ENCODE results near the gene IFT27.

The IFT27 gene

DNA sequence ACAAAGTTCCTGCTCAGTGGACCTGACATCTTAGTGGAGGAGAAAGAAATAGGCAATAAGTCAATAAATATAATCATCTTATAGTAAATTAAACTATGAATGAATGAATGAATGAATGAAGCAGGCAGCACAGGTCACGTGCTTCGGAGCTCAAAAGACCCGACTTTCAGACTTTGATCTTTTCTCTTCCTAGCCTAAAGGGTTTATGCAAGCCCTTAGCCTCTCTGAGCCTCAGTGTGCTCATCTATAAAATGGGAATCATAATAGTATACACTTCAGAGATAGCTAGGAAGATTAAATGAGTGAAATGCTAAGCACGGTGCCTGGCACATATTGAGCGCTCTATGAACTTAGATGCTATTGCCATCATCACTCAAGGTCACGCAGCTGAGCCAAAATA lies 33.4 kb upstream of the IFT27 start:
- Histone ChIP-seq H3K4me2 (ENCODE audit: insufficient read depth, low read length, poor library complexity, severe bottlenecking) (no peak overlapping the region), H3K4me1 (ENCODE audit: control insufficient read depth in 2 of 2, insufficient read depth in 1 of 2, low read depth in 1 of 2, low read length in 2 of 2) (peaks cover 6 to 24% of the 10 kb centered on the region in 2 donors), H3K36me3 (replicated peaks in 1 of 2; ENCODE audit: control insufficient read depth in 2 of 2, insufficient read depth in 2 of 2, low read length in 2 of 2) (peaks cover 0 to 29% of the 10 kb centered on the region in 2 donors), H3K4me3 (ENCODE audit: low read length in 2 of 2) (no peak overlapping the region), H3K79me1 (ENCODE audit: low read depth, low read length) (no peaks in the 10 kb centered on the region), H3K9ac (ENCODE audit: low read depth, low read length, poor library complexity) (no peak overlapping the region), H3K23ac (ENCODE audit: low read depth, low read length, poor library complexity) (no peak overlapping the region), H3K9me3 (replicated peaks in 1 of 2; ENCODE audit: control insufficient read depth in 2 of 2, insufficient read depth in 1 of 2, low read depth in 1 of 2, low read length in 2 of 2) (no peaks in the 10 kb centered on the region), H3K14ac (ENCODE audit: low read length) (no peak overlapping the region), H3K18ac (ENCODE audit: low read length) (no peak overlapping the region), H2BK5ac (ENCODE audit: low read length) (no peak overlapping the region), H2BK120ac (ENCODE audit: low read depth, low read length) (no peak overlapping the region), H2AFZ (ENCODE audit: low read length) (no peak overlapping the region), H2BK12ac (ENCODE audit: low read length) (no peak overlapping the region), H2AK5ac (ENCODE audit: low read depth, low read length) (no peak overlapping the region), H3K27me3 (ENCODE audit: control insufficient read depth in 3 of 3, insufficient read depth in 3 of 3, low read depth in 1 of 3, low read length in 3 of 3) (peaks cover 0 to 4% (median 0%) of the 10 kb centered on the region in 3 experiments), H2BK15ac (ENCODE audit: low read length) (no peak overlapping the region), H3K27ac (replicated peaks; ENCODE audit: low read length) (no peak overlapping the region), H4K8ac (ENCODE audit: low read depth, low read length) (no peak overlapping the region), H3K4ac (ENCODE audit: low read length) (no peak overlapping the region), H4K91ac (ENCODE audit: low read depth, low read length, poor library complexity) (no peak overlapping the region)
- no peak for DNase-seq (ENCODE audit: low spot score)
- no CpG with 5 or more reads among the region's 6 CpGs for WGBS, 2 donors (ENCODE audit: extremely low coverage in 2 of 2, insufficient read length in 2 of 2, insufficient replicate concordance in 1 of 2)

DNA sequence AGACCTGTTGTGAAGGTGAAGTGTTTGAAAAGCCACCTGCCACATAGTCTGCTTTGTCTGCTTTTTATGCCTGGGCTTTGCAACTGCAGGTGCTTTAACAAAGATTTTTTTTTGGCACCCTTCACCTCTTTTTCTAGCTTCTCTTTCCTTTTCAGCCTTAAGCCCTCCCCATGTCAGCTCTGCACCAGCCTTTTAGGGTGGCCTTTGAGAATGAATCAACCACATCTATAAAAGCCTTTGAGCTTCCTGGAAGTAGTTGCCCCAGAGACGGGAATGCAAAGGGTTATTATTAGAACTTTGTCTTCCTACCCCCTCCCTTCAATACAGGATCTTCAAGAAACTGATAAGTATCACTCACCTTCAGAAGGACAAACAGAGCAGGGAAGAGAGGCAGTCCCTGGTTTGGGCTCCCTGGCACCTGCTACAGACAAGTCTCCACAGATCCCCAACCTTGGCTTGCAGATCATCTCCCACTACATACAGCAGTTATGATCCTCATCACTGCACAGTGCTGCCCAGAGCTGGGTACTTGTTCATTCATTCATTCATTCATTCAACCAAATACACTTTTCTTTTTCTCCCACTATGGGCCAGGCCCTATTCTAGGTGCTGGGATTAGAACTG lies 32.9 kb upstream of the IFT27 start:
- no peak overlapping the region for H2BK12ac ChIP-seq (ENCODE audit: low read length)
- no peak overlapping the region for H3K9ac ChIP-seq (ENCODE audit: low read depth, low read length, poor library complexity)
- no peak overlapping the region for H3K27ac ChIP-seq (replicated peaks; ENCODE audit: low read length)
- no peaks in the 10 kb centered on the region for H3K79me1 ChIP-seq (ENCODE audit: low read depth, low read length)
- DNase-seq (ENCODE audit: low spot score): no peak
- H2AFZ ChIP-seq (ENCODE audit: low read length): no peak overlapping the region
- H3K4me3 ChIP-seq (ENCODE audit: low read length in 2 of 2): no peak overlapping the region
- no CpG with 5 or more reads among the region's 1 CpG for WGBS, 2 donors (ENCODE audit: extremely low coverage in 2 of 2, insufficient read length in 2 of 2, insufficient replicate concordance in 1 of 2)
- H3K27me3 ChIP-seq (ENCODE audit: control insufficient read depth in 3 of 3, insufficient read depth in 3 of 3, low read depth in 1 of 3, low read length in 3 of 3): no peaks in the 10 kb centered on the region
- H4K8ac ChIP-seq (ENCODE audit: low read depth, low read length): no peak overlapping the region
- H2BK15ac ChIP-seq (ENCODE audit: low read length): no peak overlapping the region
- no peak overlapping the region for H3K4ac ChIP-seq (ENCODE audit: low read length)
- H3K4me2 ChIP-seq (ENCODE audit: insufficient read depth, low read length, poor library complexity, severe bottlenecking): no peak overlapping the region
- no peak overlapping the region for H4K91ac ChIP-seq (ENCODE audit: low read depth, low read length, poor library complexity)
- no peak overlapping the region for H2BK120ac ChIP-seq (ENCODE audit: low read depth, low read length)
- H3K36me3 ChIP-seq (replicated peaks in 1 of 2; ENCODE audit: control insufficient read depth in 2 of 2, insufficient read depth in 2 of 2, low read length in 2 of 2): peaks cover 0 to 24% of the 10 kb centered on the region in 2 donors
- H2BK5ac ChIP-seq (ENCODE audit: low read length): no peak overlapping the region
- H3K4me1 ChIP-seq (ENCODE audit: control insufficient read depth in 2 of 2, insufficient read depth in 1 of 2, low read depth in 1 of 2, low read length in 2 of 2): peaks cover 6 to 24% of the 10 kb centered on the region in 2 donors
- no peak overlapping the region for H3K14ac ChIP-seq (ENCODE audit: low read length)
- H2AK5ac ChIP-seq (ENCODE audit: low read depth, low read length): no peak overlapping the region
- peak overlapping the region; percentile 11 for H3K18ac ChIP-seq (ENCODE audit: low read length)
- no peaks in the 10 kb centered on the region for H3K9me3 ChIP-seq (replicated peaks in 1 of 2; ENCODE audit: control insufficient read depth in 2 of 2, insufficient read depth in 1 of 2, low read depth in 1 of 2, low read length in 2 of 2)
- no peak overlapping the region for H3K23ac ChIP-seq (ENCODE audit: low read depth, low read length, poor library complexity)

DNA sequence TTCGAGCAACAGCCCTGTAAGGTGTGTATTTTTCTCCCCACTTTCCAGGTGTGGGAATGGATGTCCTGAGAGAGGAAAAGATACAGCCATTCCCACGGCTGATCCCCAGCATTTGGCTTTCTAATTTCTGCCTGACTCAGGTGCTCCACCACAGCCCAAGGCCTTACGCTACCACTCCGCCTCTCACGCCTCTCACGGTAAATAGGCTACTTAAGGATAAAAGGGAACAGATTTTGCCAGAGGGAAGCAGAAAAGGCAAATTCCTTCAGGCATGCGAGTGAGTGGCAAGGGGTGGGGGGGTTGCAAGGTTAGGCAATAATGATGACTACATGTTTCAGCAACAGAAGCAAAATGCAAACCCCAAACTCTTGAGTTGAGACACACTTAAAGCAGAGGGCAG lies 31.7 kb upstream of the IFT27 start:
- H3K14ac ChIP-seq (ENCODE audit: low read length): no peak overlapping the region
- H3K36me3 ChIP-seq (replicated peaks in 1 of 2; ENCODE audit: control insufficient read depth in 2 of 2, insufficient read depth in 2 of 2, low read length in 2 of 2): peaks cover 0 to 12% of the 10 kb centered on the region in 2 donors
- H3K4me3 ChIP-seq (ENCODE audit: low read length in 2 of 2): no peak overlapping the region
- no peak overlapping the region for H2BK12ac ChIP-seq (ENCODE audit: low read length)
- DNase-seq (ENCODE audit: low spot score): no peak
- H2AFZ ChIP-seq (ENCODE audit: low read length): no peak overlapping the region
- no peak overlapping the region for H3K18ac ChIP-seq (ENCODE audit: low read length)
- H2AK5ac ChIP-seq (ENCODE audit: low read depth, low read length): peak overlapping the region; percentile 11
- no peak overlapping the region for H3K27ac ChIP-seq (replicated peaks; ENCODE audit: low read length)
- no peak overlapping the region for H3K9ac ChIP-seq (ENCODE audit: low read depth, low read length, poor library complexity)
- no peak overlapping the region for H3K4ac ChIP-seq (ENCODE audit: low read length)
- H3K4me1 ChIP-seq (ENCODE audit: control insufficient read depth in 2 of 2, insufficient read depth in 1 of 2, low read depth in 1 of 2, low read length in 2 of 2): peaks cover 6 to 24% of the 10 kb centered on the region in 2 donors
- H3K79me1 ChIP-seq (ENCODE audit: low read depth, low read length): no peaks in the 10 kb centered on the region
- H3K9me3 ChIP-seq (replicated peaks in 1 of 2; ENCODE audit: control insufficient read depth in 2 of 2, insufficient read depth in 1 of 2, low read depth in 1 of 2, low read length in 2 of 2): no peaks in the 10 kb centered on the region
- no CpG with 5 or more reads among the region's 7 CpGs for WGBS, 2 donors (ENCODE audit: extremely low coverage in 2 of 2, insufficient read length in 2 of 2, insufficient replicate concordance in 1 of 2)
- no peak overlapping the region for H3K23ac ChIP-seq (ENCODE audit: low read depth, low read length, poor library complexity)
- no peak overlapping the region for H4K91ac ChIP-seq (ENCODE audit: low read depth, low read length, poor library complexity)
- H2BK120ac ChIP-seq (ENCODE audit: low read depth, low read length): no peak overlapping the region
- no peak overlapping the region for H2BK15ac ChIP-seq (ENCODE audit: low read length)
- no peaks in the 10 kb centered on the region for H3K27me3 ChIP-seq (ENCODE audit: control insufficient read depth in 3 of 3, insufficient read depth in 3 of 3, low read depth in 1 of 3, low read length in 3 of 3)
- no peak overlapping the region for H3K4me2 ChIP-seq (ENCODE audit: insufficient read depth, low read length, poor library complexity, severe bottlenecking)
- no peak overlapping the region for H4K8ac ChIP-seq (ENCODE audit: low read depth, low read length)
- H2BK5ac ChIP-seq (ENCODE audit: low read length): no peak overlapping the region

DNA sequence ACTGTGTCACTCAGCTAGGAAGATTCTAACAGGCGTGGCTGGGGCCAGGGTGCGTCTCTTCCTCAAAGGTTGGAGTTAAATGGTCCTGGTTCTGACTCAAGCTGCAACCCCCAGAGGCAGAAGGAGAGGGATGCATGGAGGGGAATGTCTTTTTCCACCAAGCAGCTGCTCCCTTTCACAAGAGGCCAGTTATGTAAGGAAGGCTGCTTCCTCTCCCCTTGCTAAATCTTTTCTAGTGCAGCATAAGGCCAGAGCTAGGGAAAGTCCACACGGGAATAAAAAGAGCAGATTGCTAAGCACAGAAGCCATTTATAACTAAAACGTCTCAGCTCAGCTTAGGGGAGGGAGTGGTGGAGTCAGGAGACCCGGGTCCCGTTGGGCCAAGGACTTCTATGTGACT lies 30.9 kb upstream of the IFT27 start:
- no peak overlapping the region for H3K23ac ChIP-seq (ENCODE audit: low read depth, low read length, poor library complexity)
- no peak overlapping the region for H4K8ac ChIP-seq (ENCODE audit: low read depth, low read length)
- no peak overlapping the region for H3K4ac ChIP-seq (ENCODE audit: low read length)
- H3K27ac ChIP-seq (replicated peaks; ENCODE audit: low read length): no peak overlapping the region
- no peak overlapping the region for H2AFZ ChIP-seq (ENCODE audit: low read length)
- H3K9ac ChIP-seq (ENCODE audit: low read depth, low read length, poor library complexity): no peak overlapping the region
- H2BK120ac ChIP-seq (ENCODE audit: low read depth, low read length): no peak overlapping the region
- H3K36me3 ChIP-seq (replicated peaks in 1 of 2; ENCODE audit: control insufficient read depth in 2 of 2, insufficient read depth in 2 of 2, low read length in 2 of 2): peaks cover 0 to 4% of the 10 kb centered on the region in 2 donors
- H3K14ac ChIP-seq (ENCODE audit: low read length): no peak overlapping the region
- H2BK15ac ChIP-seq (ENCODE audit: low read length): no peak overlapping the region
- DNase-seq (ENCODE audit: low spot score): no peak
- H3K4me3 ChIP-seq (ENCODE audit: low read length in 2 of 2): no peak overlapping the region
- H3K27me3 ChIP-seq (ENCODE audit: control insufficient read depth in 3 of 3, insufficient read depth in 3 of 3, low read depth in 1 of 3, low read length in 3 of 3): no peaks in the 10 kb centered on the region
- H3K4me2 ChIP-seq (ENCODE audit: insufficient read depth, low read length, poor library complexity, severe bottlenecking): no peak overlapping the region
- H4K91ac ChIP-seq (ENCODE audit: low read depth, low read length, poor library complexity): no peak overlapping the region
- WGBS, 2 donors (ENCODE audit: extremely low coverage in 2 of 2, insufficient read length in 2 of 2, insufficient replicate concordance in 1 of 2): no CpG with 5 or more reads among the region's 6 CpGs
- H2AK5ac ChIP-seq (ENCODE audit: low read depth, low read length): no peak overlapping the region
- no peak overlapping the region for H2BK5ac ChIP-seq (ENCODE audit: low read length)
- no peaks in the 10 kb centered on the region for H3K9me3 ChIP-seq (replicated peaks in 1 of 2; ENCODE audit: control insufficient read depth in 2 of 2, insufficient read depth in 1 of 2, low read depth in 1 of 2, low read length in 2 of 2)
- H3K4me1 ChIP-seq (ENCODE audit: control insufficient read depth in 2 of 2, insufficient read depth in 1 of 2, low read depth in 1 of 2, low read length in 2 of 2): peaks cover 6 to 24% of the 10 kb centered on the region in 2 donors
- H3K18ac ChIP-seq (ENCODE audit: low read length): no peak overlapping the region
- H2BK12ac ChIP-seq (ENCODE audit: low read length): no peak overlapping the region
- H3K79me1 ChIP-seq (ENCODE audit: low read depth, low read length): no peaks in the 10 kb centered on the region
